ENCODE results near the gene SFT2D1.
"Not testable (repeated sequence)": the region's sequence is repeated elsewhere in the genome, so short reads cannot be mapped to it uniquely, and the experiment has no call there.

The SFT2D1 gene

GRCh38 chr6:166364456-166364855 is 22.1 kb upstream of the SFT2D1 start:
- H3K4me3 ChIP-seq (replicated peaks; ENCODE audit: low read depth, low read length), result no peak overlapping the region
- DNase-seq (ENCODE audit: extremely low read depth, low read depth), result no peak
- no peak for TF ChIP-seq CTCF (IDR thresholded peaks at IDR 0.05; ENCODE audit: low read depth, low read length, missing control alignments)

GRCh38 chr6:166362427-166362826 is 20.1 kb upstream of the SFT2D1 start:
- DNase-seq (ENCODE audit: extremely low read depth, low read depth); H3K4me3 ChIP-seq (replicated peaks; ENCODE audit: low read depth, low read length): not testable (repeated sequence)

GRCh38 chr6:166361077-166361429 is 18.7 kb upstream of the SFT2D1 start:
- no peak for DNase-seq (ENCODE audit: extremely low read depth, low read depth)
- no peak overlapping the region for H3K4me3 ChIP-seq (replicated peaks; ENCODE audit: low read depth, low read length)
- no peak for TF ChIP-seq CTCF (IDR thresholded peaks at IDR 0.05; ENCODE audit: low read depth, low read length, missing control alignments)

GRCh38 chr6:166360243-166361076 is 18.1 kb upstream of the SFT2D1 start:
- DNase-seq (ENCODE audit: extremely low read depth, low read depth), result no peak
- TF ChIP-seq CTCF (IDR thresholded peaks at IDR 0.05; ENCODE audit: low read depth, low read length, missing control alignments), result no peak
- H3K4me3 ChIP-seq (replicated peaks; ENCODE audit: low read depth, low read length), result no peak overlapping the region

- no peak for DNase-seq (ENCODE audit: extremely low read depth, low read depth)
- TF ChIP-seq CTCF (IDR thresholded peaks at IDR 0.05; ENCODE audit: low read depth, low read length, missing control alignments), result no peak
- no peak overlapping the region for H3K4me3 ChIP-seq (replicated peaks; ENCODE audit: low read depth, low read length)
Measured at GRCh38 chr6:166355552-166355951, 13.2 kb upstream of the SFT2D1 start.

GRCh38 chr6:166354965-166355364 is 12.6 kb upstream of the SFT2D1 start:
- H3K4me3 ChIP-seq (replicated peaks; ENCODE audit: low read depth, low read length), result no peak overlapping the region
- TF ChIP-seq CTCF (IDR thresholded peaks at IDR 0.05; ENCODE audit: low read depth, low read length, missing control alignments), result no peak
- no peak for DNase-seq (ENCODE audit: extremely low read depth, low read depth)

GRCh38 chr6:166354143-166354542 is 11.8 kb upstream of the SFT2D1 start:
- H3K4me3 ChIP-seq (replicated peaks; ENCODE audit: low read depth, low read length), result no peak overlapping the region
- DNase-seq (ENCODE audit: extremely low read depth, low read depth), result no peak
- TF ChIP-seq CTCF (IDR thresholded peaks at IDR 0.05; ENCODE audit: low read depth, low read length, missing control alignments), result no peak

Measured in HFF-Myc (cell line).